ENCODE results near the gene TBXA2R. TPM values are rescaled to one million over a fixed set of nuclear protein-coding genes. Genes with fewer than 3 reads are reported as not detected.

The TBXA2R gene
- total RNA-seq, 4 donors from 2014 or later, result 0.32 to 0.85 (median 0.41) TPM

GRCh38 chr19:3642987-3643673 is 36.5 kb upstream of the TBXA2R start:
- Histone ChIP-seq H3K27me3 (no peaks in the 10 kb centered on the region), H3K27ac (no peak overlapping the region), H3K9me3 (no peaks in the 10 kb centered on the region), H3K4me3 (no peak overlapping the region), H3K36me3 (peaks cover 89% of the 10 kb centered on the region), H3K4me1 (peaks cover 6% of the 10 kb centered on the region)
- DNase-seq (ENCODE audit: low spot score in 2 of 2), result no peak
- 87% methylated on average over 36 of the region's 36 CpGs for WGBS
- no peak for TF ChIP-seq POLR2AphosphoS5 (IDR thresholded peaks at IDR 0.05)
- TF ChIP-seq EP300 (IDR thresholded peaks at IDR 0.05), result no peak
- TF ChIP-seq POLR2A (IDR thresholded peaks at IDR 0.05), result no peak
- no peak for TF ChIP-seq CTCF (IDR thresholded peaks at IDR 0.05)

- TF ChIP-seq POLR2A (IDR thresholded peaks at IDR 0.05) (no peak), CTCF (IDR thresholded peaks at IDR 0.05) (no peak), EP300 (IDR thresholded peaks at IDR 0.05) (no peak), POLR2AphosphoS5 (IDR thresholded peaks at IDR 0.05) (no peak)
- WGBS, result 89% methylated on average over 17 of the region's 17 CpGs
- peaks cover 93% of the 10 kb centered on the region for H3K36me3 ChIP-seq
- no peak for DNase-seq (ENCODE audit: low spot score in 2 of 2)
- no peak overlapping the region for H3K27ac ChIP-seq
- peaks cover 6% of the 10 kb centered on the region for H3K4me1 ChIP-seq
- no peaks in the 10 kb centered on the region for H3K9me3 ChIP-seq
- H3K4me3 ChIP-seq, result no peak overlapping the region
- H3K27me3 ChIP-seq, result no peaks in the 10 kb centered on the region
These were observed 35.6 kb upstream of the TBXA2R start for GRCh38 chr19:3642296-3642695.

GRCh38 chr19:3641515-3642269 is 35.0 kb upstream of the TBXA2R start:
- Histone ChIP-seq H3K4me3 (no peak overlapping the region), H3K27me3 (no peaks in the 10 kb centered on the region), H3K4me1 (peaks cover 6% of the 10 kb centered on the region), H3K27ac (no peak overlapping the region), H3K36me3 (peaks cover 93% of the 10 kb centered on the region), H3K9me3 (no peaks in the 10 kb centered on the region)
- 93% methylated on average over 26 of the region's 28 CpGs for WGBS
- TF ChIP-seq CTCF (IDR thresholded peaks at IDR 0.05) (no peak), POLR2A (IDR thresholded peaks at IDR 0.05) (no peak), EP300 (IDR thresholded peaks at IDR 0.05) (no peak), POLR2AphosphoS5 (IDR thresholded peaks at IDR 0.05) (no peak)
- no peak for DNase-seq (ENCODE audit: low spot score in 2 of 2)

GRCh38 chr19:3639479-3639878 is 32.8 kb upstream of the TBXA2R start:
- Histone ChIP-seq H3K27me3 (no peaks in the 10 kb centered on the region), H3K4me1 (no peaks in the 10 kb centered on the region), H3K4me3 (no peak overlapping the region), H3K9me3 (no peaks in the 10 kb centered on the region), H3K36me3 (peaks cover 91% of the 10 kb centered on the region), H3K27ac (no peak overlapping the region)
- 96% methylated on average over 13 of the region's 13 CpGs for WGBS
- no peak for TF ChIP-seq POLR2A (IDR thresholded peaks at IDR 0.05)
- TF ChIP-seq CTCF (IDR thresholded peaks at IDR 0.05), result no peak
- no peak for TF ChIP-seq POLR2AphosphoS5 (IDR thresholded peaks at IDR 0.05)
- no peak for TF ChIP-seq EP300 (IDR thresholded peaks at IDR 0.05)
- no peak for DNase-seq (ENCODE audit: low spot score in 2 of 2)

All from suprapubic skin (tissue), 4 donors.